Lower leg skin (tissue), 3 donors: ENCODE measurements around the gene ARFRP1.

Experiments used
- POLR2A ChIP-seq, 2 donors: fragments of 450-650 bp; IDR thresholded peaks; one replicate each; pipeline ENCODE4 v1.6.1; 2016 to 2017; ENCODE audit warnings: antibody characterized with exemption in 2 of 2, mild to moderate bottlenecking in 1 of 2, moderate library complexity in 1 of 2
- TF ChIP-seq, protein P1 (sequence below), 3 donors: fragments of 450-650 bp; IDR thresholded peaks; one replicate each; pipeline ENCODE4 v1.5.1; 2016; ENCODE audit warnings: antibody characterized with exemption in 3 of 3, mild to moderate bottlenecking in 3 of 3, moderate library complexity in 2 of 3

DNA sequence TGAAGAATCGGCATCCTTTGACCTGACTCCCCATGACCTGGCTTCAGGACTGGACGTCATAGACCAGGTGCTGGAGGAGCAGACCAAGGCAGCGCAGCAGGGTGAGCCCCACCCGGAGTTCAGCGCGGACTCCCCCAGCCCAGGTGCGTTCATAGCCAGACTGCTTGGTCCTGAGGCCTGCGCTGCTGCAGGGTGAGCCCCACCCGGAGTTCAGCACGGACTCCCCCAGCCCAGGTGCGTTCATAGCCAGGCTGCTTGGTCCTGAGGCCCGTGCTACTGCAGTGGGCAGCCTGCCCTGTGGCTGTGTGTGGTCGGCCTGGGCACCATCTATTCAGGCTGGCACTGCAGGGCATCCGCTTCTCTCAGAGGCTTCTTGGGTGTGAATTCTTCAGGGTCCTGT, 33.8 kb downstream of the ARFRP1 start:
- TF ChIP-seq, protein P1, sequence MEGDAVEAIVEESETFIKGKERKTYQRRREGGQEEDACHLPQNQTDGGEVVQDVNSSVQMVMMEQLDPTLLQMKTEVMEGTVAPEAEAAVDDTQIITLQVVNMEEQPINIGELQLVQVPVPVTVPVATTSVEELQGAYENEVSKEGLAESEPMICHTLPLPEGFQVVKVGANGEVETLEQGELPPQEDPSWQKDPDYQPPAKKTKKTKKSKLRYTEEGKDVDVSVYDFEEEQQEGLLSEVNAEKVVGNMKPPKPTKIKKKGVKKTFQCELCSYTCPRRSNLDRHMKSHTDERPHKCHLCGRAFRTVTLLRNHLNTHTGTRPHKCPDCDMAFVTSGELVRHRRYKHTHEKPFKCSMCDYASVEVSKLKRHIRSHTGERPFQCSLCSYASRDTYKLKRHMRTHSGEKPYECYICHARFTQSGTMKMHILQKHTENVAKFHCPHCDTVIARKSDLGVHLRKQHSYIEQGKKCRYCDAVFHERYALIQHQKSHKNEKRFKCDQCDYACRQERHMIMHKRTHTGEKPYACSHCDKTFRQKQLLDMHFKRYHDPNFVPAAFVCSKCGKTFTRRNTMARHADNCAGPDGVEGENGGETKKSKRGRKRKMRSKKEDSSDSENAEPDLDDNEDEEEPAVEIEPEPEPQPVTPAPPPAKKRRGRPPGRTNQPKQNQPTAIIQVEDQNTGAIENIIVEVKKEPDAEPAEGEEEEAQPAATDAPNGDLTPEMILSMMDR (IDR thresholded peaks at IDR 0.05), result no peak
- TF ChIP-seq POLR2A (IDR thresholded peaks at IDR 0.05), result no peak
